GM12872 (cell line): Measurements from ENCODE around the gene C3orf52.

Source experiments
- TF ChIP-seq, protein P1 (sequence below): IDR thresholded peaks from 3 replicates; pipeline ENCODE4 v1.5.1; 2011; ENCODE audit warnings: low read depth, mild to moderate bottlenecking, low read length, moderate library complexity; ENCODE audit not compliant: insufficient read depth

The C3orf52 gene

DNA sequence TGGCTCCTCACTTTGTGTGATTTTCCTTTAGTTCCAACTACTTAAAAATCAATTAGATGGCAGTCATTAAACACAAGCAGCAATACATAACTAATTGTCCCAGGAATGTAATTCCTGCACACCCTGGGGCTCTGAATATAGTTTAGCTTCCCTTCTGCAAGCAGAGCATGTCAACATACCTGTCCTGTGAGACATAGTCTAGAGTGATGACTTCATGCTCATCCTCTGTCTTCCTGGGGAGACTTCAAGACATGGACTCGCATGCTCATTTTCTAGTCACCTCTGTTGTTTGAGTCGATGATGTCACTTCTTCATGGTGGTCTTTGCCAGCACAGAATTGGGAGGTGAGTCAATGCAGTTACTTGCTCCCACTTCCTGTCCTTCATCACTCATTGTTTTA is 15.7 kb downstream of the C3orf52 start:
- TF ChIP-seq, protein P1, sequence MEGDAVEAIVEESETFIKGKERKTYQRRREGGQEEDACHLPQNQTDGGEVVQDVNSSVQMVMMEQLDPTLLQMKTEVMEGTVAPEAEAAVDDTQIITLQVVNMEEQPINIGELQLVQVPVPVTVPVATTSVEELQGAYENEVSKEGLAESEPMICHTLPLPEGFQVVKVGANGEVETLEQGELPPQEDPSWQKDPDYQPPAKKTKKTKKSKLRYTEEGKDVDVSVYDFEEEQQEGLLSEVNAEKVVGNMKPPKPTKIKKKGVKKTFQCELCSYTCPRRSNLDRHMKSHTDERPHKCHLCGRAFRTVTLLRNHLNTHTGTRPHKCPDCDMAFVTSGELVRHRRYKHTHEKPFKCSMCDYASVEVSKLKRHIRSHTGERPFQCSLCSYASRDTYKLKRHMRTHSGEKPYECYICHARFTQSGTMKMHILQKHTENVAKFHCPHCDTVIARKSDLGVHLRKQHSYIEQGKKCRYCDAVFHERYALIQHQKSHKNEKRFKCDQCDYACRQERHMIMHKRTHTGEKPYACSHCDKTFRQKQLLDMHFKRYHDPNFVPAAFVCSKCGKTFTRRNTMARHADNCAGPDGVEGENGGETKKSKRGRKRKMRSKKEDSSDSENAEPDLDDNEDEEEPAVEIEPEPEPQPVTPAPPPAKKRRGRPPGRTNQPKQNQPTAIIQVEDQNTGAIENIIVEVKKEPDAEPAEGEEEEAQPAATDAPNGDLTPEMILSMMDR: no peak

DNA sequence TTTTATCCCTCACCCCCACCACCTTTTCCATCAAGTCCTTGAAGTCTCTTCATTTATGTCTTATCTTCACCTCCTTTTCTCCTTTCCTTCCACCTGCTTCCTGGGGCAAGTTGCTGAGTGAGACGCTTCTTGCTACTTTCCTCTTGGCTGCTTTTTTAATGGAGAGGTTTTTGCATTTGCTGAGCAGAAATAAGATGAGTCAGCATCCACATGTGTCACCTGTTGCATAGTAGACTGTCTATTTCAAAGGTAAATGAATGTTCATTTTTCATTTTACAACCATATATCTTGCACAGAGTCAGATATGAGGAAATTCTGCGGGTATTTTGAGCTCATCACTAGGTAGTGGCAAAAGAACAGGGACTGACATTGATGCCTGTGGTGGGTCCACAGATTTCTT is 18.6 kb downstream of the C3orf52 start:
- TF ChIP-seq, protein P1: no peak

DNA sequence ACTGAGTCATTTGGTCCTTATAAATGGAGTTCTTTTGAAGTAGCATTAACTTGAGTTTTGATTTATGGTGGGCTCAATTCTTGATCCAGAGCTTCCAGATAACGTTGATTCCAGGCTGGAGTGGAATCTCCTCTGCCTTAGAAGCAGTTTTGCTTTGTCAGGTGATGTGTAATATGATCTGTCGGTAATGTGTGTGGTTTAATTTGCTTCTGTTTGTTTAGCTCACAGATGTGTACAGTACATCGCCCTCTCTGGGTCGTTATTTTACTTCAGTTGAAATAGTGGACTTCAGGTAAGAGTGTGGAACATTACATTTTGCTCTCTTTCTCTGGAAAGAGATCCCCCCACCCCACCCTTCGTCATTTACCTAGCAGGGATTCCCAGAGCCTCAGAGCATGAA is 23.1 kb downstream of the C3orf52 start:
- TF ChIP-seq, protein P1: no peak

DNA sequence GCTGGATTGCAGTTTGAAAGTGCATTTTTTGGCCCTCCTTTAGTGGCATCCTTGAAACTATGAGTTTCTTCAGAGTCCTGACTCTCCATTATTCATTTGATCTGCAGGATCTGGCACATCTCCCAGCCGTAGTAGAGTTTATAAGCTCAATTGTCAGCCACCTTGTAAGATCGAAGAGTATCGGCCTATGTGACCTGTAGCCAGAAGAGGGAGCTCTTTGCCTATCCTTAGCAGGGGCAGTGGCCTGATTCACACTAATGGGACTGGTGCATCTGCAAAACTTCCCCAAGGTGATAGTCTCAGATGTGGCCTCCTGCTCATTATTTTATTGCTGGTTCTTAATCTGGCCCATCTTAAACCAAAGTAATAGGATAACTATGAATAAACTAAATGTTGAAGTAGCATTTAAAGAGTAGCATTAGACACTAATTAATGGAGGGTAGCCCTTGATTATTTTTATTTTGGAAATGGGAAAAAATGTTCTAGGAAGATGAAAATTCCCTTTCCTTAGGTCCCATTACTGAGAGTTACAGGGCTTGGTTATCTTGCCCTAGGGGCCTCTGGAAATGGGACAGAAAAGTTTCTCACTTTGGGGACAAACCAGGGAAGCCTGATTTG is 25.7 kb downstream of the C3orf52 start:
- TF ChIP-seq, protein P1: peak; percentile 91

DNA sequence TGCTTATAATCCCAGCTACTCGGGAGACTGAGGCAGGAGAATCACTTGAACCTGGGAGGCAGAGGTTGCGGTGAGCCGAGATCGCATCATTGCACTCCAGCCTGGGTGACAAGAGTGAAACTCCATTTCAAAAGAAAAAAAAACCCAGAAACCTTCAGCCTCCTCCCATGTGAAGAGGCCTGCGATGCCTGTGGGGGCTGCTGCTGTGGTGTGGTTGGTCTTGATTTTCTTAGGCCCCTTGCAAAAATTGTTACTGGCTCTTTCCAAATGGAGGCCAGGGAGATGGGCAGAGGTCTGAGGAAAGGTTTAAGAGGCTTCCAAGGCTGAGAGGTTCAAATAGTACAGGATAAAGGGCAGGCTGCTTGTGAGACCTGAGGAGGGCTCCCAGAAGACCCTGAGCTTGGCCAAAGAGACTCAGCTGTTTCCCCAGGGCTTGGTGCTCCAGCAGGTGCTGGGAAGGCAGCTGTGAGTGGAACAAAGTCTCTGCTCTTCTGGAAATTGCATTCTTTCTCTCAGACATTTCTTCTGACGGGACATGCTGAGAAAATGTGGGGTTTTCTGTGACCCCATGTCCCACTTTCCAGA is 28.5 kb downstream of the C3orf52 start:
- TF ChIP-seq, protein P1: no peak

DNA sequence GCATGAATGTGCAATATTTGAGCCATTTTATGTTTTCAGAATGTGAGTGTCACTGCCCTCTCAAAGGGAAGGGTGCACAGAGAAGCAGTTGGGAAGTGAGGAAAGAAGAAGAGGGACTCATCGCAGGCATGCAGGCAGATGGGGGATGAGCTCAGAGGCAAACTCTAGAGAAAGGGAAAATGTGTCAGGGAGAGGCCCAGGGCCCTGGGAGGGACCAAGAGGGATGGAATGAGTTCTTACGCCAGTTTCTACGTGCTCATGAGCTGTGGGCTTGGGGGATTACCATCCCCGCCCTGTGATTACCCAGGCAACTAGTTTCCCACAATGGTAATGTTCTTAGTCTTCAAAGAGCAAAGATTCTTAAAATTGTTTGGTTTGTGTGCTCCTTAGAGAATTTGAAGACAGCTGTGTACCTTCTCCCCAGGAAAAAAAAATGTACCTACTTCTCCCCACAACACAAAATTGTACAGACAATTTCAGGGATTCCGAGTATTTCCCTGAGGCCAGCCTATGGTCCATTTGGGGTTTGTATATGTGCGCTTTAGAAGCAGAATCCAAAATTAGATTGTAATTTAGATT is 29.1 kb downstream of the C3orf52 start:
- TF ChIP-seq, protein P1: no peak

DNA sequence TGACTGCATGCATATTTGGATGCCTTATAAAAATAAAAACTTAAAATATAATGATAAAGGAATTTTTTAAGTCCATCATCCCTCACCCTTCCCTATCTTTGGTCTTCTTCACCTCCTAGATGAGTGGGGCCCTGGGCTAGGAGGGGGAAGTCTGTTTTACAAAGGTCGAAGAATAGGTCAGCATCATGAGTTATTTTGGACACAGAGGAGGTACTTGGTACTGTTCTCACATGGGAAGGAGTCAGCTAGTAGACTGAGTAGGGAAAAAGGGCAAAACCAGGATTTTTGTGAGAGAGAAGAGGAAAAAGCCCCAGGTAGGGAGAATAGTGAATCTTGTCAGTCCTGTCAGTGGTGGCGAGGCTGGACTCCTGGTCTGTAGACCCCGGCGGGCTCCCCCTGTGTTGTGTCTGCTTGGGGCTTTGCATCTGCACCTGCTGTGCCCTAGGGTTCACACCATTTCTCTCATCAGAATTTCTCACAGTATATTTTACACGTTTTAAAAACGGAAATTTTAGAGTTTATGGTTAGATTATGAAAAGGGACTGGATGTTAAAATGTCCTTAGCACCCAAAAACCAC is 29.7 kb downstream of the C3orf52 start:
- TF ChIP-seq, protein P1: no peak
